GM19328 (cell line): ENCODE measurements around the gene PFKL.
"Not testable (repeated sequence)": the region's sequence is repeated elsewhere in the genome, so short reads cannot be mapped to it uniquely, and the experiment has no call there.

Experiments
- ATAC-seq: cut with Tn5 transposase; IDR thresholded peaks from one replicate; pipeline ENCODE4 v1.9.1; 2021; ENCODE audit warnings: mild to moderate bottlenecking, moderate library complexity; ENCODE audit not compliant: unreplicated experiment

Gene PFKL

DNA sequence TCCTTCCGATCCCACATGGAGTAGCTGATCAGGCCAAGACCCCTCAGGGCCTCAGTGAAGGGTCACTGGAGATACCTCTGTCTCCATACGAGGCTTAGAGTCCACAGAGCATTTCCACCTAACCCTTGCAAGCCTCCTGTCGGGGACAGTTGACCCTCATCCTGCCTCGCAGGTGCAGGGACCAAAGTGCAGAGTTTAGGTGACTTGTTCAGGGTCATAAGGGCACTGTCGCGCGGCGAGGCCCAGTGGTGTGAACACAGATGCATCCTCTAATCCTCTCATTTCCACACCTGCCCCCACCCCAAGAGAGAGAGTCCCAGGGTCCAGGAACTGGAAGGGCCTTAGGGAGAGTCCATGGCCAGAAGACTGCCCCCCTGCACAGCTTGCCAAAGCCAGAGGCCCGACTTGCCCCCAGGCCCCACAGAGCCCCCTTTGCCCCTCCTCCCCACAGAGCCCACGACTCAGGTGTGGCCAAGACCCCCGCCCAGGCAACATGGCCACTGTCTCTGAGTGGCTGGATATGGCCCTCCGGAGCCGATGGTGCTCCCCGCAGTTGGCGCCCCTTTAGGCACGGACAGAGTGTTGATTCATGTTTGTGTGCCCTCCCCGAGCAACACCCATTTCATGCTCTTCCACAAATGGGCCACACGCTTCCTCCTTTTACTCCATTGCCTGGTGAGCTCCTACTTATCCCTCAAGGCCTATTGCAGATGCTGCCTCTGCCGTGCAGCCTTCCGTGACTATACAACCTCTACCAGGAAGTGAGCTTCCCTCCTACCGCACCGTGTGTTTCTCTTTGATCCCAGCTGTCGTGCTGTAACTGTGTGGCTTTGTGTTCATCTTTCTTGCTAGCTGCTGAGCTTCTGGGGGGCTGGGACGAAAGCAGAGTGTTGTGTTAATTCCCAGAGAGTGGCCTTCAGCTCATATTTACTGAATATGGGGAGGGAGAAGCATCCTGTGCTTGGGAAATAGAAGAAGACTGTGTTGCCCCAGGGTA is 55.2 kb downstream of the PFKL start:
- no peak for ATAC-seq

DNA sequence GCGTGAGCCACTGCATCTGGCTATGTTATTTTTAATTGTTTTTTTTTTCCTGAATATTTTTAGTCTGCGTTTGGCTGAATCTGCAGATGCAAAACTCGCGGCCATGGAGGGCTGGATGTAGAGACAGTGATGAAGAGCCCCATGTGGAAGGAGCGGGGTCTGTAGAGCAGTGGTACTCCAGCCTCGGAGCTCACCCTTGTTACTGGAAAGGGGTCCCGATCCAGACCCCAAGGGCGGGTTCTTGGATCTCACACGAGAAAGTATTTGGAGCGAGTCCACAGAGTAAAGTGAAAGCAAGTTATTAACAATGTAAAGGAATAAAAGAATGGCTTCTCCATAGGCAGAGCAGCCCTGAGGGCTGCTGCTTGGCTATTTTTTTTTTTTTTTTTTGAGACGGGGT is 56.3 kb downstream of the PFKL start:
- ATAC-seq = no peak

DNA sequence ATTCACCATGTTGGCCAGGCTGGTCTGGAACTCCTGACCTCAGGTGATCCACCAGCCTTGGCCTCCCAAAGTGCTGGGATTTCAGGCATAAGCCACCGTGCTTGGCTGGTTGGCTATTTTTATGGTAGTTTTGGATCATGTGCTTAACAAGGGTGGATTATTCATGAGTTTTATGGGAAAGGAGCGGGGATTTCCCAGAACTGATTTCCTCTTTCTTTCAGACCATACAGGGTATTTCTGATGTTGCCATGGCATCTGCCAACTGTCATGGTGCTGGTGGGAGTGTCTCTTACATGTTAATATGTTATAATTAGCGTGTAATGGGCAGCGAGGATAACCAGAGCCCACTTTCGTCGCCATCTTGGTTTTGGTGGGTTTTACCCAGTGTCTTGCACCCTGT is 56.8 kb downstream of the PFKL start:
- no peak for ATAC-seq

DNA sequence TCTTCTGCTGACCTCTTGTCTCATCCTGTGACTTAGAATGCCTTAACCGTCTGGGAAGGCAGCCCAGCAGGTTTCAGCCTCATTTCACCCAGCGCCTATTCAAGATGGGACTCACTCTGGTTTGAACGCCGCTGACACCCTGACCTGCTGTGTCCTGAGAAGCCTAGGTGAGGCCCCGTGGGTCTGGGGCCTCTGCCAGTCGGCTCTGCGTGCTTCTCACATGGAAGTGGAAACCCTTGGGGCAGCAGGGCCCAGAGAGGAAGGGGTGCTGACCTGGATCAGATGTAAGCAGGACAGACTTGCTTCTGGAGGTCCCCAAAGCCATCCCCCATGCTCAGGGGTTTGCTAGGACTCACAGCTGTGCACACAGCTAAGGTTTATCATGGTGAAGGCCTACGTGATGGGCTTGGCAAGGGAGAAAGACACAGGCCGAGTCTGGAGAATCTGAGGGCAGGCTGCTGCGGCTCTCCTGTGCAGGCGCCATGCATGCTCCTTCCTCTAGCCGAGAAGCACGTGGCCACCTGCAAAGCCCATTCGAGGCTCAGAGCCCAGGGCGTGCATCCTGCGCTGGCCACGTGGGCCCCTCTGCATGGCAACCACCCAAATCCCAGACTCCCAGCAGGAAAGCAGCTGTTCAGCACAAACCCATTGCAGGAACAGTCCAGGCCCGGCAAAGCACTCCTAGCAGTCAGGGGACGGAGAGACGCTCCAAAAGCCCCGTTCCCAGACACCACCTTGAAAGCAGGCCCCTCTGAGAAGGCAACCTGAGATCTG is 57.4 kb downstream of the PFKL start:
- ATAC-seq = no peak

DNA sequence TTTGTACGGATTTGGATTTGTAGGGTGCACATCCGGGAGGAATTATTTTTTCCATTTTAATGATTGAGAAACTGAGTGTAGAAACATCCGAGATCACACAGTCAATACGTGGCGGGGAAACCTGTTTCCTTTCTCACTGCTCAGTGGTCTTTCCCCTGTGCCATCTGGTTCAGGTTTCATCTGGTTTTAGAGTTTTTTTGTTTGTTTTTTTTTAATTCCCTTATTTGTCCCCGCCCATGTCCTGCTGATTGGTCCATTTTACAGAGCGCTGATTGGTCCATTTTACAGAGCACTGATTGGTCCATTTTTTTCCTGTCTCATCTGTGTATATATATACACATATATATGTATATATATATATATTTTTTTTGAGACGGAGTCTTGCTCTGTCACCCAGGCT is 59.5 kb downstream of the PFKL start:
- ATAC-seq = no peak

DNA sequence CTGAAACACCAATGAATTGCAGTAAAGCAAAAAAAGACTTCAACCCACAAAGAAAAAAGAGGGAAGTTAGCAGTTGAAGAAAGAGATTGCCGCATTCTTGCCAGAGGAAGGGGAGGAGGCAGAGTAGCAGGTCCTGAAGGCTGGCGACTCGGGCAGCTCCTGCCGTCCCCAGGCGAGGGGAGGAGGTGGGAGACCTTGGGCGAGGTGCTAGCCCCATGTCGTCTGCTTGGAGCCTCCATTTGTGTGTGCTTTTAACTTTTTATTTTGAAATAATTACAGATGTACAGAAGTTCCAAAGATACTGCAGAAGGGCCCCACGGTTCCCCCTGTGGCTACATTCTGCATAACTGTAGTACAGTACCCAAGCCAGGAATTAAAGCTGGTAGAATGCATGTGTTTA is 60.3 kb downstream of the PFKL start:
- ATAC-seq = no peak

DNA sequence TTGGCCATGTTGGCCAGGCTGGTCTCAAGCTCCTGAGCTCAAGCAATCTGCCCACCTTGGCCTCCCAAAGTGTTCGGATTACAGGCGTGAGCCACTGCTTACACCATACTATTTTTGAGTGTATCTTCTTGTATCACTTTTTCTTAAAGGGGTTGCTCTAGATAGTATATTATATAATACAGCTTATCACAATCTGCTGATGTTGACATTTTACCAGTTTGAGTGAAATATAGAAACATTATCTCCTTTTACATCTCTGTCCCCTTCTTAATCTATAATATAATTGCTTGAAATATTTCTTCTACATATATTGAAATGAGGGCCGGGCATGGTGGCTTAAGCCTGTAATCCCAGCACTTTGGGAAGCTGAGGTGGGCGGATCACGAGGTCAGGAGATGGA is 62.0 kb downstream of the PFKL start:
- ATAC-seq = not testable (repeated sequence)

DNA sequence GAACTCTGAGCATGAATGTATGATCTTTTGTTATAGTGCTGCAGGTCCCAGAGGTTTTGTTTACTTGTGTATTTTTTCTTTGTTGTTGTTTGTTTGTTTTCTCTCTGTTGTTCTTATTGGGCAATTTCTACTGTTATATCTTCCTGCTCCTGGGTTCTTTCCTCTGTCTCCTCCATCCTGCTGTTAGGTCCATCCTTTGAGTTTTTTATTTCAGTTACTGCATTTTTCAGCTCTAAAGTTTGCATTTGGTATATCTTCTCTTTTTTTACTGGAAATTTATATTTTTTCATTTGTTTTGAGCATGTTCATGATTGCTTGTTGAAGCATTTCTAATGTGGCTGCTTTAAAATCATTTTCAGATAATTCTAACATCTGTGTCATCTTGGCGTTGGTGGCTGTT is 63.4 kb downstream of the PFKL start:
- no peak for ATAC-seq

DNA sequence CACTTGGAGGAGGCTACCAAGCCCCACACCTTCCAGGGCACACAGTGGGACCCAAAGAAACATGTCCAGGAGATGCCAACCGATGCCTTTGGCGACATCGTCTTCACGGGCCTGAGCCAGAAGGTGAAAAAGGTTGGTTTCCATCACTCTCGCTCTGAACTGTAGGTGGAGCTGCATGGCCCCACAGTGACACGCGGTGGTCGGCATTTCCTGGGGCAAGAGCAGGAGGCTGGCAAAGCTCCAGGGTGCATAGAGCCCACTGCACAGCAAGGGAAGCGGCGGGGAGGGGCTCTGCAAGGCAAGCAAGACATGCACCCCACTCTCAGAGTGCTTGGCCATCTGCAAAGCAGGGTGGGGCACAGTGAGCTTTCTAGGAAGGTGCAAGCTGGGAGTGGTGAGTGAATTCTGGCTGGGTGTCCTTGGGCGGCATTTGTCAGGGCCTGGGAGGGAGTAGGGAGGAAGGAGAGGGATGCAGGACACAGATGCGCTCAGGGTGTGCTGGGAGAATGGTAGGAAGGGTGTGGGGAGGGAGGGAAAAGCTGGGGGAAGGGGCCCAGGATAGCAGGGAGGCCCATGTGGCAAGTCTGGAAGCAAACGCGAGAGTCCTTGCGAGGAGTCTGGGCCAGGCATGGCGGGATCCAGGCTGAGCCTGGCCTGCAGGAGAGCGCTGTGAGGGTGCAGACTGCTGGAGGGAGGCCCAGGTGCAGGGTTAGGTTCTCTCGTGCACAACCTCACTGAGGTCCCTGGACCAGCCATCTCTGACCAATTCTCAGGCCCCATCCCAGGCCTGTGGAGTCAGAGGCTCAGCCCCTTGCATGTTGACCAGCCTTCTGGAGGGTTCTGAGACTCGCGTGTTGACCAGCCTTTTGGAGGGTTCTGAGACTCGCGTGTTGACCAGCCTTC is 64.5 kb downstream of the PFKL start:
- ATAC-seq = no peak

DNA sequence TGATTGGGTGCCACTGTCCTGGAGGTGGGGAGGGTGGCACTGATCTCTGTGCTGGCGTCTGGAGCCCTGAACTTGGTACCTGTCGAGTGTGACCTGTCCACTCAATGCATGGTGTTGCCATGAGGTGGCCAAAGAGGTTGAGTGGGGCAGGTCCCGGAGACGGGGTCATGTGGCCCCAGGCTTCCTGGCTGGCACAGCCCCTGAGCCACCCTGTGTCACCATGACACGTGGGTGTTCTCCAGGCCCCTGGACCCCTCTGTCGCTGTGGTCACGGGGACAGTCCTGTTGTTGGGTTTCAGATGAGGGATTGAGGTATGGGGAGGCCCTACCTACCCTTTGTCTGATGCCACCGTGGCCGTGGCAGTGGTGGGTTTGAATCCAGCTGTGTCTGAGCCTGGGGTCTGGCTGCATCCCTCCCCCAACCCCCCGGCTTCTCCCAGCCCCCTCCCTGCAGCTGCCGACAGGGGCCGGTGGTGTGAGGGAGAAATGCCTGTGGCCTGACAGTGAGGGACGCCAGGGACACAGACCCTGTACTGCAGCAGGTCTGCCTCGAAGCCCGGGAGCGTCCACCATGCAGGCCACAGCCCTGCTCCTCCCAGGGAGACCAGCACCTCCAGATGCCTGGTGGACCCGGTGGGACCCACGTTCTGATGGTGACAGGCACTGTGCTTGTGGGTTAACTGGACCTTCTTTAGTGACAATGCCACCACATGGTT is 65.6 kb downstream of the PFKL start:
- ATAC-seq = no peak

DNA sequence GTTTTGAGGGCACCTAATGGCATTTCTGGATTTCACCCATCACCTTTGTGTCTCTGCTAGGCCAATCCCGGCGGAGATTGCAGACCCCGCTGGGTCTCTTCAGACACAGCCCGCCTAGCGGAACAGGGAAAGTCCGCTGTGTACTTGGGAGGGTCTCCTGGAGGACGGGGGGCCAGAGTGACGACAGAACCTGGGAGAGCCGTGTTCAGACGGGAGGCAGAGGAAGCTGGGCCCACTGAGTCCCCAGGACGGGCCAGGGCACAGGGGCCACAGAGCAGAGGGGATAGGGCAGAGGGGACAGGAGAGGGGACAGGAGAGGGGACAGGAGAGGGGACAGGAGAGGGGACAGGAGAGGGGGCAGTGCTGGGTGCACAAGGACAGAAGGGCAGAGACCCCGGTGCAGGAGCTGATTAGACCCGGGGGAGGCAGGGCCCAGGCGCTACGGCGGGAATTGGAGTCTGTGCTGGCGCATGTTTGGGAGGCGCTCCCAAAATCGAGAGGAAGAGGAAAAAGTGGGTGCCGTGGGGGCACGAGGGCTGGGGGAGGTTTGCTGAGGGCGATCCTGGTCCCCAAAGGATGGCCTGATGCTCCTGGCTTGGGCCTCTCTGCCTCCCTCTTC is 66.2 kb downstream of the PFKL start:
- ATAC-seq = no peak

DNA sequence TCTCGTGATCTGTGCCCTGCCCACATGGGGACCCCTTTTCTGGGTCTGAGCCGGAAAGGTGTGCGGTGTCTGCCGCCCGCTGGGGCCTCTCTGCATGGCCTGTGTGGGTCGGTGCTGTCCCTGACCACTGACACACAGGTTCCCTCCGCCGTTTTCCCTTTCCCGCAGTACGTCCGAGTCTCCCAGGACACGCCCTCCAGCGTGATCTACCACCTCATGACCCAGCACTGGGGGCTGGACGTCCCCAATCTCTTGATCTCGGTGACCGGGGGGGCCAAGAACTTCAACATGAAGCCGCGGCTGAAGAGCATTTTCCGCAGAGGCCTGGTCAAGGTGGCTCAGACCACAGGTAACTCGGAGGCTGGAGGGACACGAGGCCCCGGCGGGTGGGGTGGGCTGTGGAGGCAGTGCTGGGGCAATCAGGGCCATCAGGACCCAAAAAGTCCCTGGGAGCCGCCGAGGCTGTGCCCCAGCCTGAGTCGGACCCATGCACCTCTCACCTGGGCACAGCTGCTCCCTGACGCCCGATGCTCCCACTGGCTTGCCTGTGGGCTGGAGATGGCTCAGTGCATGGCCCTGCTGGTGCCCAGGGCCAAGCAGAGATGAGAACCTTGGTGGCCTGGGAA is 66.8 kb downstream of the PFKL start:
- no peak for ATAC-seq

DNA sequence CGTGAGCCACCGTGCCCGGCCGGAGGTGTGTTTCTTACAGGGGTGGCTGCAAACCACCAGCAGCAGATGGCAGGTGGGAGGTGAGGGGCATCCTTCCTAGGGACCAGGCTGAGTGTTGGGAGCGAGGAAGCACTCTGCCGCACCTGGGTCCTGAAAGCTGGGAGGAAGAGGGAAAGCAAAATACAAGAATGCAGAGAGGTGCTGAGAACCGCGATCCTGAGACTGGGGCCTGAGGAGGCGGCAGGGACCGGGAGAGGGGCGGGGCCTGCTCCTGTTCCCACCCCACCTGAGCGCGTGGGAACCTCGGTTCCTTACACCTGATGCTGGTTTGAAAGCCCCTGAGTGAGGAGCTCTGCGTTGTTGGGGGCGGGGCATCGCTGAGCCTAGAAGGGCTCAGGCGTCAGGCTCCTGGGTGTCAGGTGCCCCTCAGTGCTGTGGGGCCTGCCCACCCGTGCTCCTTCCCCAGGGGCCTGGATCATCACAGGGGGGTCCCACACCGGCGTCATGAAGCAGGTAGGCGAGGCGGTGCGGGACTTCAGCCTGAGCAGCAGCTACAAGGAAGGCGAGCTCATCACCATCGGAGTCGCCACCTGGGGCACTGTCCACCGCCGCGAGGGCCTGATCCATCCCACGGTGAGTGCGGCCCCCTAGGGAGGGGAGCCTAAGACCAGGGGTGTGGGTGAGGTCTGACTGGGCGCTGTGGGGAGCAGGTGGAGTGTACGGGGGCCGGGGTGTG is 69.0 kb downstream of the PFKL start:
- no peak for ATAC-seq

DNA sequence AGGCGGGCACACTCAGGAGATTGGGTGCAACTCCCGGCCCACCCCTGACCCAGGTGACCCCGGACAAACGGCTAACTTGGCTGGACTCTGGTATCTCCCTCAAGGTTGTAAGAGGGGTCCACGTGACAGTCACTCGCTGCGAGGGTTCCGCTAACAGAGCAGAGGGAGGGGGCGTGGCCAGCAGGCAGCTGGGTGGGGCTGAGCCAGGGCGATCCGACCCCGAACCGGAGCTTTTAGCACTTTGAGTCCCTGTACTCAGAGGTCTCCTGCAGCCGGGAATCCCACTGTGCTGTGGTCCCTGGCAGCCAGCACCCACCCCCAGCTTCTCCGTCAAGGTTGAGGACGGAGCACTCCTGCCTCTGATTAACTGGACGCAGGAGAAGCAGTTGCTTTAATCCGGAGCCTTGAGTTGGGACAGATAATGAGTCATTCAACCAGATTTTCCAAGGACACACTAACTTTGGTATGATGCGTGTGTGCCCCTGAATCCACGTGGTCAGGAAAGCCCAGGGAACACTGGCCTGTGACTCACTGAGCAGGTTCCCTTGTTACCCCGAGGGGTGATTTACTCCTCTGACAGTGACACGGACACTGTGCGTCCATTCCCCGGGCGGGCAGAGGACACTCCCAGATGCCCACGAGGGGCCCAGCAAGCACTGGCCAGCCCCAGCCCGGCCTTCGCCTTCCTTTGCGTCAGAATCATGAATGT is 70.3 kb downstream of the PFKL start:
- no peak for ATAC-seq

DNA sequence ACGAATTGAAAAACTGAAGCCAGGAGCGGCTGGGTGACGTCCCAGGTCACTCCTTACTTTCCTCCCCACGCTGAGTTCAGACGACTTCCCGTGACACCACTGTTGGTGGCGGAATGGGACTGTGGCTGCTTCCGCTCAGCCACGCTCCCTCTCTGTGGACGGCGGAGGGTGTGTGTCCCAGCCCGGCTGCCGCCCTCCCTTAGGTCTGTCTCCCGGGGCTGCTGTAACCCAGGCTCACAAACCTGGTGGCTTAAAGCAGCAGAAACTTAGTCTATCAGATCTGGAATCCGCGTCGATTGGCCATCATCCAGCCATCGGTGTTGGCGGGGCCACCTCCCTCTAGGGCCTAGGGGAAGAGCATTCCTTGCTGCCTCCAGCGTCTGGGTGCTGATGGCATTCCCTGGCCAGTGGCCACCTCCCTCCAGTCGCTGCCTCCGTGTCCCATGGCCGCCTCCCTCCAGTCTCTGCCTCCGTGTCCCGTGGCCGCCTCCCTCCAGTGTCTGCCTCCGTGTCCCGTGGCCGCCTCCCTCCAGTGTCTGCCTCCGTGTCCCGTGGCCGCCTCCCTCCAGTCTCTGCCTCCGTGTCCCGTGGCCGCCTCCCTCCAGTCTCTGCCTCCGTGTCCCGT is 71.0 kb downstream of the PFKL start:
- no peak for ATAC-seq

DNA sequence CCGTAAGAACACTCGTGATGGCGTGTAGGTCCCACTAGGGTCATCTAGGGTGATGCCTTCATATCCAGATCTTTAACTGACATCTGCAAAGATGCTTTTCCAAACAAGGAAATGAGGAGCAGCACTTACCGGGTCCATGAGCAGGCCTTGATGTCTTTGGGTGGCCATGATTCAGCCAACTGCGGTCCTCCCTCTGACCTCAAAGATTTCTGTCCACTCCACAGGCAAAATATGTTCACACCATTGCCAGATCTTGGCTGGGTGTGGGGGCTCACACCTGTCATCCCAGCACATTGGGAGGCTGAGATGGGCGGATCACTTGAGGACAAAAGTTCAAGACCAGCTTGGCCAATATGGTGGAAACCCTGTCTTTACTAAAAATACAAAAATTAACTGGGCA is 71.7 kb downstream of the PFKL start:
- no peak for ATAC-seq

DNA sequence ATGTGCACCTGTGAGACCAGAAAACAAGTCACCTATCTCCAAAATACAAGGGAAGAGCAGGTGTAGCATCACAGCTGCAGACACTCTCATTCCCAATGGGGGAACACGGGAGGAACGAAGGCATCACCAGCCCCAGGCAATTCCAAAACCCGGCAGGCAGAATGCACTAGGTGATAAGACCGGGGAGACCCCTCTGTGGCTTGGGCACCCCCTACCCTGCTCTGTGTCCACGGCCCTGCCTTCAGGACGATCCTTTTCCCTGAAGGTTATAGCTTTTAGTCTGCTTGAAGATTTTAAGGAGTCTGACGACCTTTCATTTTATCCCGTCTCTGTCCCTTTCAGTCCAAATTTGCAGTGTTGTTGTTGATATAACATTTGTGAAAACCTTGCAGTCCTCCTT is 72.8 kb downstream of the PFKL start:
- ATAC-seq = no peak
